H1 (cell line): ENCODE results near the gene CDK13. TPM values are rescaled to one million over a fixed set of nuclear protein-coding genes. Genes with fewer than 3 reads are reported as not detected.

Source experiments
- CTCF ChIA-PET: fragments of 300-600 bp; sonication (Branson Sonifier 250); formaldehyde crosslinking; loops from one replicate; lab custom pipeline; 2021; ENCODE audit not compliant: partially characterized antibody; lab: Charles Lee
- POLR2A ChIA-PET: fragments of 300-600 bp; sonication (Branson Sonifier 250); formaldehyde crosslinking; loops from one replicate; lab custom pipeline; 2021; ENCODE audit warnings: inconsistent platforms; ENCODE audit not compliant: partially characterized antibody; lab: Charles Lee
- DNase-seq, 2 experiments: peaks; one replicate each; pipeline versions ENCODE4 v3.0.0 to v3.0.0-alpha.2; 2010 to 2022; ENCODE audit warnings: low spot score in 2 of 2, low read depth in 1 of 2, mixed read lengths in 1 of 2
- FAIRE-seq: peaks from 2 replicates; lab custom pipeline; 2011; peaks lifted over from hg19 to GRCh38; lab: Jason Lieb, UNC
- H2AFZ ChIP-seq: 2 replicates; pipeline ENCODE4 v1.8.1; 2012; ENCODE audit warnings: low read length, inconsistent platforms
- H2AK5ac ChIP-seq: 2 replicates; pipeline ENCODE4 v1.6.1; 2013; ENCODE audit warnings: low read depth, low read length
- H2BK120ac ChIP-seq: replicated peaks from 2 replicates; pipeline ENCODE3; 2013; ENCODE audit warnings: low read depth, low read length, inconsistent platforms
- H2BK12ac ChIP-seq: 2 replicates; pipeline ENCODE4 v1.6.1; 2013; ENCODE audit warnings: low read depth, low read length
- H2BK15ac ChIP-seq: 2 replicates; pipeline ENCODE4 v1.6.1; 2013; ENCODE audit warnings: low read length
- H2BK20ac ChIP-seq: 2 replicates; pipeline ENCODE4 v1.6.1; 2013; ENCODE audit warnings: low read length
- H2BK5ac ChIP-seq: 2 replicates; pipeline ENCODE4 v1.6.1; 2013; ENCODE audit warnings: low read depth, low read length
- H3K14ac ChIP-seq: 2 replicates; pipeline ENCODE4 v1.6.1; 2013; ENCODE audit warnings: inconsistent platforms; ENCODE audit not compliant: insufficient read length
- H3K18ac ChIP-seq: 2 replicates; pipeline ENCODE4 v1.6.1; 2013; ENCODE audit warnings: low read length; ENCODE audit errors: extremely low read depth
- H3K23ac ChIP-seq: 2 replicates; pipeline ENCODE4 v1.6.1; 2013; ENCODE audit warnings: inconsistent platforms; ENCODE audit not compliant: insufficient read length
- H3K23me2 ChIP-seq: 2 replicates; pipeline ENCODE4 v1.6.1; 2013; ENCODE audit warnings: low read depth, low read length
- H3K27ac ChIP-seq: 2 replicates; pipeline ENCODE4 v1.6.1; 2011; ENCODE audit warnings: low read depth, low read length, inconsistent platforms
- H3K27me3 ChIP-seq, 4 experiments: replicated peaks in 1 of 4; 1 replicate in 1 of 4; 2 replicates in 3 of 4; pipeline versions ENCODE4 v1.6.1 to v1.8.1; 2011 to 2013; ENCODE audit warnings: low read length in 3 of 4, mild to moderate bottlenecking in 3 of 4, inconsistent platforms in 2 of 4, mixed read lengths in 2 of 4, moderate library complexity in 1 of 4; ENCODE audit not compliant: control insufficient read depth in 3 of 4, insufficient read depth in 3 of 4; ENCODE audit errors: extremely low read depth in 1 of 4
- H3K36me3 ChIP-seq, 4 experiments: 2 replicates each; pipeline versions ENCODE4 v1.6.1 to v1.8.1; 2011 to 2013; ENCODE audit warnings: mild to moderate bottlenecking in 4 of 4, low read length in 3 of 4, moderate library complexity in 2 of 4, control low read depth in 1 of 4, inconsistent platforms in 1 of 4; ENCODE audit not compliant: insufficient read depth in 4 of 4, control insufficient read depth in 2 of 4
- H3K4ac ChIP-seq: replicated peaks from 2 replicates; pipeline ENCODE3; 2013; ENCODE audit warnings: low read length, low read depth, mixed read lengths, inconsistent platforms; ENCODE audit not compliant: insufficient read length
- H3K4me1 ChIP-seq, 4 experiments: replicated peaks in 1 of 4; 1 replicate in 1 of 4; 2 replicates in 3 of 4; pipeline versions ENCODE4 v1.6.1 to v1.8.1; 2011 to 2013; ENCODE audit warnings: low read length in 3 of 4, inconsistent platforms in 2 of 4, mixed read lengths in 1 of 4; ENCODE audit not compliant: insufficient read depth in 4 of 4, control insufficient read depth in 3 of 4
- H3K4me2 ChIP-seq, 2 experiments: 2 replicates each; pipeline versions ENCODE4 v1.6.1 to v1.8.1; 2011 to 2013; ENCODE audit warnings: low read depth in 2 of 2, low read length in 2 of 2, control low read depth in 1 of 2, inconsistent platforms in 1 of 2, mild to moderate bottlenecking in 1 of 2; ENCODE audit not compliant: insufficient read depth in 1 of 2
- H3K4me3 ChIP-seq, 4 experiments: fragments of 200-600, 300-600 bp in 1 of 4; sonication (generic), shearing (Covaris generic), sonication (Bioruptor Twin) in 1 of 4; 2 replicates each; pipeline versions ENCODE4 v1.5.1 to v1.8.1; 2011 to 2016; ENCODE audit warnings: low read length in 4 of 4, low read depth in 3 of 4, control low read depth in 2 of 4, inconsistent platforms in 2 of 4, mild to moderate bottlenecking in 2 of 4, mixed read lengths in 1 of 4, moderate library complexity in 1 of 4; ENCODE audit not compliant: insufficient read depth in 2 of 4; ENCODE audit errors: extremely low read depth in 1 of 4
- H3K56ac ChIP-seq: replicated peaks from 2 replicates; pipeline ENCODE3; 2013; ENCODE audit warnings: low read depth, mild to moderate bottlenecking, mixed read lengths, low read length, inconsistent platforms; ENCODE audit not compliant: insufficient read length
- H3K79me1 ChIP-seq: 2 replicates; pipeline ENCODE4 v1.6.1; 2013; ENCODE audit warnings: low read depth, low read length, control low read depth
- H3K79me2 ChIP-seq, 2 experiments: 2 replicates each; pipeline versions ENCODE4 v1.6.1 to v1.8.1; 2012 to 2013; ENCODE audit warnings: low read length in 2 of 2, mild to moderate bottlenecking in 2 of 2, inconsistent platforms in 1 of 2; ENCODE audit not compliant: insufficient read depth in 2 of 2, control insufficient read depth in 1 of 2
- H3K9ac ChIP-seq, 4 experiments: replicated peaks in 1 of 4; 1 replicate in 1 of 4; 2 replicates in 3 of 4; pipeline versions ENCODE4 v1.6.1 to v1.8.1; 2011 to 2013; ENCODE audit warnings: low read depth in 3 of 4, low read length in 3 of 4, control low read depth in 2 of 4, mild to moderate bottlenecking in 2 of 4, moderate library complexity in 2 of 4, inconsistent platforms in 1 of 4; ENCODE audit errors: extremely low read depth in 1 of 4
- H3K9me3 ChIP-seq, 2 experiments: 2 replicates each; pipeline versions ENCODE4 v1.6.1 to v1.8.1; 2012 to 2013; ENCODE audit warnings: mild to moderate bottlenecking in 2 of 2, moderate library complexity in 2 of 2, control low read depth in 1 of 2, inconsistent platforms in 1 of 2, low read depth in 1 of 2, low read length in 1 of 2, mixed read lengths in 1 of 2; ENCODE audit not compliant: insufficient read depth in 2 of 2
- H4K20me1 ChIP-seq, 2 experiments: replicated peaks in 1 of 2; 2 replicates each; pipeline versions ENCODE3 to v1.8.1; 2011 to 2013; ENCODE audit warnings: inconsistent platforms in 2 of 2, low read length in 2 of 2, mild to moderate bottlenecking in 1 of 2; ENCODE audit not compliant: insufficient read depth in 2 of 2, control insufficient read depth in 1 of 2
- H4K5ac ChIP-seq: 2 replicates; pipeline ENCODE4 v1.6.1; 2013; ENCODE audit warnings: low read length, low read depth, mixed read lengths, inconsistent platforms; ENCODE audit not compliant: insufficient read length
- H4K8ac ChIP-seq: 2 replicates; pipeline ENCODE4 v1.8.0; 2013; ENCODE audit warnings: mild to moderate bottlenecking, moderate library complexity, low read length, inconsistent platforms; ENCODE audit not compliant: insufficient read depth; ENCODE audit errors: extremely low read depth
- H4K91ac ChIP-seq: replicated peaks from 2 replicates; pipeline ENCODE3; 2013; ENCODE audit warnings: low read length, mixed read lengths, inconsistent platforms; ENCODE audit not compliant: insufficient read length
- CEBPB ChIP-seq: IDR thresholded peaks from 2 replicates; pipeline ENCODE4 v1.6.1; 2012; ENCODE audit warnings: low read depth, low read length
- TEAD4 ChIP-seq: IDR thresholded peaks from 2 replicates; pipeline ENCODE4 v1.6.1; 2012; ENCODE audit warnings: low read depth, low read length, inconsistent platforms, mixed read lengths
- WGBS, 2 experiments: shearing (Covaris generic) in 1 of 2; methylation state at CpG; one replicate each; pipeline versions ENCODE4 v1.1.6 to v1.1.7; 2013 to 2015; ENCODE audit warnings: low lambda C conversion rate in 2 of 2, mixed read lengths in 2 of 2, inconsistent platforms in 1 of 2, low coverage in 1 of 2, missing lambda C conversion rate in 1 of 2; ENCODE audit not compliant: insufficient replicate concordance in 2 of 2, insufficient coverage in 1 of 2, insufficient read length in 1 of 2; ENCODE audit errors: extremely low coverage in 1 of 2, missing lambda C conversion rate in 1 of 2; 5-methylcytosine and 5-hydroxymethylcytosine counted together
- polyA plus RNA-seq, 7 experiments: library from polyadenylated mRNA; depleted of rRNA in 3 of 7; stranded (reverse) in 5 of 7; unstranded in 2 of 7; fragments of >200 nt in 5 of 7; fragments of 200-250 nt in 2 of 7; gene quantifications; 1 replicate in 5 of 7; 2 replicates in 1 of 7; 4 replicates in 1 of 7; pipeline versions ENCODE4 v1.2.1 to v1.2.3, GENCODE V29; 2011 to 2013; ENCODE audit warnings: missing spikeins in 2 of 7, mixed read lengths in 2 of 7
- total RNA-seq: library from RNA; stranded (reverse); fragmentation: NEBNext Ultra II Directional; extraction: Animal tissue kit (Norgen Biotek cat#: 25700); gene quantifications from 2 replicates; pipeline ENCODE4 v1.2.1, GENCODE V29; 2021

CDK13 gene
- total and polyA plus RNA-seq, 2 of the 8 experiments (the other 6 are each of a cell fraction or from before 2014, with no cell fraction given): 22.6 to 49.5 TPM

GRCh38 chr7:40105879-40106473, 155.9 kb downstream of the CDK13 start:
- POLR2A ChIA-PET: no interaction called here

More at GRCh38 chr7:40105879-40106473, 155.9 kb downstream of the CDK13 start:
- no peak overlapping the region for H3K23ac ChIP-seq
- H3K9ac ChIP-seq: no peak overlapping the region
- H3K79me2 ChIP-seq: no peaks in the 10 kb centered on the region
- no peaks in the 10 kb centered on the region for H3K27me3 ChIP-seq
- no peak overlapping the region for H3K14ac ChIP-seq
- H4K91ac ChIP-seq: no peak overlapping the region
- H2BK12ac ChIP-seq: no peak overlapping the region
- H3K4me2 ChIP-seq: no peak overlapping the region
- H3K9me3 ChIP-seq: no peaks in the 10 kb centered on the region
- H3K36me3 ChIP-seq: no peaks in the 10 kb centered on the region
- H3K4ac ChIP-seq: no peak overlapping the region
- WGBS, 2 experiments: 91% methylated on average over 4 of the region's 4 CpGs; no CpG with 5 or more reads in 1 of the 2 experiments
- no peak overlapping the region for H2AFZ ChIP-seq
- H3K79me1 ChIP-seq: no peaks in the 10 kb centered on the region
- H3K27ac ChIP-seq: no peak overlapping the region
- no peak overlapping the region for H2BK20ac ChIP-seq
- DNase-seq (no peak), FAIRE-seq (no peak)
- H3K4me3 ChIP-seq: no peak overlapping the region
- no peak overlapping the region for H2BK5ac ChIP-seq
- no peak overlapping the region for H2AK5ac ChIP-seq
- H2BK15ac ChIP-seq: no peak overlapping the region
- no peak overlapping the region for H4K8ac ChIP-seq
- no peak overlapping the region for H3K56ac ChIP-seq
- no peak overlapping the region for H3K18ac ChIP-seq
- H2BK120ac ChIP-seq: no peak overlapping the region
- CTCF ChIA-PET: no interaction called here
- peak; percentile 31; the same call in 1 of the 2 replicates for TF ChIP-seq CEBPB
- TF ChIP-seq TEAD4: no peak
- no peaks in the 10 kb centered on the region for H4K20me1 ChIP-seq
- H4K5ac ChIP-seq: no peak overlapping the region
- no peaks in the 10 kb centered on the region for H3K23me2 ChIP-seq
- no peaks in the 10 kb centered on the region for H3K4me1 ChIP-seq
